Gastrocnemius medialis (tissue), 4 donors: ENCODE measurements around the gene ASTN2.

ENCODE experiments used
- POLR2A ChIP-seq, 2 donors: fragments of 450-650 bp; IDR thresholded peaks; one replicate each; pipeline ENCODE4 v1.6.1; 2017; ENCODE audit warnings: antibody characterized with exemption in 2 of 2, mild to moderate bottlenecking in 2 of 2, moderate library complexity in 2 of 2
- TF ChIP-seq, protein P1 (sequence below), 5 experiments: fragments of 450-650 bp in 3 of 5; fragments of 200-600 bp in 2 of 5; sonication (generic) in 2 of 5; IDR thresholded peaks in 4 of 5; conservative IDR thresholded peaks in 1 of 5; 1 replicate in 4 of 5; 2 replicates in 1 of 5; pipeline ENCODE4 v1.5.1; 2016 to 2019; ENCODE audit warnings: antibody characterized with exemption in 5 of 5, mild to moderate bottlenecking in 3 of 5, moderate library complexity in 3 of 5

DNA sequence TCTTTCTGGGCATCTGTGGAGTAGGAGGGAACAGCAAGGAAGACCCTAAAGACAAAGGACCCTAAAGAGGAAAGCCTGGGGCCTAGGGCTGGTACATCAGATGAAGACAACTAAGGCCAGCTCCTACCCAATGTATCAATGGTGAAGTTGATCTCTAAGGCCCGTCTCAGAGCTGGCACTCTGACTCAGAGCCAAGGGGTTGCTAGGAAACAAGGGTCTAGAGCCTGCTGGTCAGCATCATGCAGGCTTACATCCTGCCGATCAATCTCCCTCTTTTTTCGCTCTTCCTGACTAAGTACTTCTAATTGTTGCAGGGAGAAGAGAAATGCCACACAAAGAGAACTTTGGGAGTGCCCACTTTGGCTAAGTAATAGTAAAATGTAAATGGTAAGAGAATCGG lies 701.6 kb downstream of the ASTN2 start:
- no peak for TF ChIP-seq POLR2A (IDR thresholded peaks at IDR 0.05)
- TF ChIP-seq, protein P1, sequence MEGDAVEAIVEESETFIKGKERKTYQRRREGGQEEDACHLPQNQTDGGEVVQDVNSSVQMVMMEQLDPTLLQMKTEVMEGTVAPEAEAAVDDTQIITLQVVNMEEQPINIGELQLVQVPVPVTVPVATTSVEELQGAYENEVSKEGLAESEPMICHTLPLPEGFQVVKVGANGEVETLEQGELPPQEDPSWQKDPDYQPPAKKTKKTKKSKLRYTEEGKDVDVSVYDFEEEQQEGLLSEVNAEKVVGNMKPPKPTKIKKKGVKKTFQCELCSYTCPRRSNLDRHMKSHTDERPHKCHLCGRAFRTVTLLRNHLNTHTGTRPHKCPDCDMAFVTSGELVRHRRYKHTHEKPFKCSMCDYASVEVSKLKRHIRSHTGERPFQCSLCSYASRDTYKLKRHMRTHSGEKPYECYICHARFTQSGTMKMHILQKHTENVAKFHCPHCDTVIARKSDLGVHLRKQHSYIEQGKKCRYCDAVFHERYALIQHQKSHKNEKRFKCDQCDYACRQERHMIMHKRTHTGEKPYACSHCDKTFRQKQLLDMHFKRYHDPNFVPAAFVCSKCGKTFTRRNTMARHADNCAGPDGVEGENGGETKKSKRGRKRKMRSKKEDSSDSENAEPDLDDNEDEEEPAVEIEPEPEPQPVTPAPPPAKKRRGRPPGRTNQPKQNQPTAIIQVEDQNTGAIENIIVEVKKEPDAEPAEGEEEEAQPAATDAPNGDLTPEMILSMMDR (IDR thresholded peaks at IDR 0.05 in 4 of 5, conservative IDR thresholded peaks at IDR 0.05 in 1 of 5), result no peak
